GM18526 (cell line): ENCODE data around the gene AGAP1.

ENCODE experiments used
- POLR2A ChIP-seq: IDR thresholded peaks from 3 replicates; pipeline ENCODE4 v1.6.1; 2011; ENCODE audit not compliant: insufficient read length; ENCODE audit errors: extremely low read depth

AGAP1 gene

GRCh38 chr2:236033462-236033861, 539.6 kb downstream of the AGAP1 start:
- TF ChIP-seq POLR2A: no peak

- TF ChIP-seq POLR2A: no peak
These were observed 541.1 kb downstream of the AGAP1 start for GRCh38 chr2:236034974-236035373.

- no peak for TF ChIP-seq POLR2A
These were observed 542.2 kb downstream of the AGAP1 start for GRCh38 chr2:236036045-236036444.

- no peak for TF ChIP-seq POLR2A
These were observed 544.3 kb downstream of the AGAP1 start for GRCh38 chr2:236038096-236038495.

GRCh38 chr2:236040600-236041328, 546.9 kb downstream of the AGAP1 start:
- TF ChIP-seq POLR2A: no peak

- no peak for TF ChIP-seq POLR2A
These were observed 547.8 kb downstream of the AGAP1 start for GRCh38 chr2:236041616-236042015.

- no peak for TF ChIP-seq POLR2A
These were observed 548.2 kb downstream of the AGAP1 start for GRCh38 chr2:236042087-236042486.

- TF ChIP-seq POLR2A: no peak
These were observed 550.3 kb downstream of the AGAP1 start for GRCh38 chr2:236044191-236044590.

GRCh38 chr2:236045251-236046235, 551.7 kb downstream of the AGAP1 start:
- TF ChIP-seq POLR2A: no peak

- TF ChIP-seq POLR2A: no peak
These were observed 552.9 kb downstream of the AGAP1 start for GRCh38 chr2:236046715-236047114.

- TF ChIP-seq POLR2A: no peak
These were observed 553.3 kb downstream of the AGAP1 start for GRCh38 chr2:236047176-236047575.

GRCh38 chr2:236047886-236048540, 554.2 kb downstream of the AGAP1 start:
- no peak for TF ChIP-seq POLR2A

GRCh38 chr2:236049981-236050380, 556.1 kb downstream of the AGAP1 start:
- no peak for TF ChIP-seq POLR2A

- TF ChIP-seq POLR2A: no peak
These were observed 557.5 kb downstream of the AGAP1 start for GRCh38 chr2:236051351-236051750.

- TF ChIP-seq POLR2A: no peak
These were observed 558.0 kb downstream of the AGAP1 start for GRCh38 chr2:236051806-236052205.
